HepG2 (cell line): ENCODE measurements around the gene MCRS1. TPM values are rescaled to one million over a fixed set of nuclear protein-coding genes. Genes with fewer than 3 reads are reported as not detected.

Experiments used
- CREBL2 ChIP-seq: sonication (generic); formaldehyde crosslinking; IDR thresholded peaks from 2 replicates; pipeline ENCODE4 v1.8.1; 2023; ENCODE audit warnings: missing genetic modification reagents, mild to moderate bottlenecking, borderline replicate concordance
- ELF1 ChIP-seq: sonication (generic); formaldehyde crosslinking; IDR thresholded peaks from 2 replicates; pipeline ENCODE4 v1.4.0; 2020; ENCODE audit warnings: missing genetic modification reagents
- KAT2B ChIP-seq: fragments of 150-350 bp; IDR thresholded peaks from 2 replicates; pipeline ENCODE4 v1.6.1; 2014; ENCODE audit warnings: low read depth, low read length, borderline replicate concordance
- KLF11 ChIP-seq: IDR thresholded peaks from 2 replicates; pipeline ENCODE4 v1.6.1; 2016; ENCODE audit warnings: missing compliant biosample characterization
- MAFF ChIP-seq: IDR thresholded peaks from 2 replicates; pipeline ENCODE4 v1.6.1; 2011; ENCODE audit warnings: low read depth, low read length, improper control_type of control experiment
- MEIS2 ChIP-seq: sonication (generic); formaldehyde crosslinking; IDR thresholded peaks from 2 replicates; pipeline ENCODE4 v1.9.0; 2021; ENCODE audit warnings: mild to moderate bottlenecking, missing genetic modification reagents
- NCOA2 ChIP-seq: sonication (generic); formaldehyde crosslinking; IDR thresholded peaks from 2 replicates; pipeline ENCODE4 v1.8.0; 2022; ENCODE audit warnings: inconsistent platforms
- NKX3-1 ChIP-seq: sonication (generic); formaldehyde crosslinking; IDR thresholded peaks from 2 replicates; pipeline ENCODE4 v1.5.0; 2020; ENCODE audit warnings: missing genetic modification reagents
- PCBP2 ChIP-seq: fragments of 200-400 bp; formaldehyde crosslinking; optimal IDR thresholded peaks from 2 replicates; pipeline ENCODE3; 2018; ENCODE audit warnings: low read length, low read depth; ENCODE audit not compliant: poor library complexity, severe bottlenecking
- RORA ChIP-seq: sonication (generic); formaldehyde crosslinking; IDR thresholded peaks from 2 replicates; pipeline ENCODE4 v1.5.0; 2020; ENCODE audit warnings: mild to moderate bottlenecking, missing genetic modification reagents, moderate library complexity
- SAP130 ChIP-seq: IDR thresholded peaks from 2 replicates; pipeline ENCODE4 v1.6.1; 2016; ENCODE audit warnings: low read depth
- SMC3 ChIP-seq: IDR thresholded peaks from 2 replicates; pipeline ENCODE4 v1.6.1; 2011; ENCODE audit warnings: low read length, improper control_type of control experiment
- U2AF2 ChIP-seq: fragments of 200-400 bp; formaldehyde crosslinking; IDR thresholded peaks from 2 replicates; pipeline ENCODE4 v1.6.1; 2017; ENCODE audit warnings: low read depth, mild to moderate bottlenecking, low read length
- ZFP37 ChIP-seq: sonication (generic); formaldehyde crosslinking; IDR thresholded peaks from 2 replicates; pipeline ENCODE4 v1.4.0; 2020; ENCODE audit warnings: missing genetic modification reagents, borderline replicate concordance
- ZNF598 ChIP-seq: sonication (generic); formaldehyde crosslinking; IDR thresholded peaks from 2 replicates; pipeline ENCODE4 v1.5.1; 2020; ENCODE audit warnings: mild to moderate bottlenecking, missing genetic modification reagents, borderline replicate concordance
- ZNF605 ChIP-seq: sonication (generic); formaldehyde crosslinking; IDR thresholded peaks from 2 replicates; pipeline ENCODE4 v1.8.0; 2022; ENCODE audit warnings: mild to moderate bottlenecking, missing genetic modification reagents
- polyA plus RNA-seq, 8 experiments: library from polyadenylated mRNA; depleted of rRNA in 3 of 8; stranded (reverse) in 7 of 8; unstranded in 1 of 8; fragments of >200 nt; fragmentation: Illumina TruSeq in 4 of 8; extraction: Trizol in 4 of 8; gene quantifications; 2 replicates each; pipeline versions ENCODE4 v1.2.1 to v1.2.3, GENCODE V29; 2011 to 2016; ENCODE audit warnings: low read depth in 4 of 8, missing spikeins in 1 of 8, mixed read lengths in 1 of 8; ENCODE audit not compliant: insufficient read depth in 1 of 8
- total RNA-seq, 5 experiments: library from RNA; depleted of rRNA; stranded (reverse); fragments of >200 nt; fragmentation: Illumina TruSeq; extraction: Trizol; gene quantifications; 2 replicates each; pipeline ENCODE4 v1.2.3, GENCODE V29; 2016; ENCODE audit warnings: low read depth in 1 of 5
- TF ChIP-seq, protein P1 (sequence below): sonication (generic); formaldehyde crosslinking; IDR thresholded peaks from 2 replicates; pipeline ENCODE4 v1.4.0; 2020; ENCODE audit warnings: mild to moderate bottlenecking, missing genetic modification reagents
- TF ChIP-seq, protein P2 (sequence below): sonication (generic); formaldehyde crosslinking; conservative IDR thresholded peaks from 2 replicates; pipeline ENCODE4 v1.4.0; 2020; ENCODE audit warnings: missing genetic modification reagents
- TF ChIP-seq, protein P3 (sequence below): sonication (generic); formaldehyde crosslinking; IDR thresholded peaks from 2 replicates; pipeline ENCODE4 v1.8.1; 2023; ENCODE audit warnings: mild to moderate bottlenecking, moderate library complexity, missing genetic modification reagents
- TF ChIP-seq, protein P4 (sequence below): fragments of 450-650 bp; IDR thresholded peaks from 2 replicates; pipeline ENCODE4 v1.6.1; 2016

MCRS1 gene
- total and polyA plus RNA-seq, 2 of the 13 experiments (the other 11 are each of a cell fraction or from before 2014, with no cell fraction given) = 51.0 to 66.3 TPM

DNA sequence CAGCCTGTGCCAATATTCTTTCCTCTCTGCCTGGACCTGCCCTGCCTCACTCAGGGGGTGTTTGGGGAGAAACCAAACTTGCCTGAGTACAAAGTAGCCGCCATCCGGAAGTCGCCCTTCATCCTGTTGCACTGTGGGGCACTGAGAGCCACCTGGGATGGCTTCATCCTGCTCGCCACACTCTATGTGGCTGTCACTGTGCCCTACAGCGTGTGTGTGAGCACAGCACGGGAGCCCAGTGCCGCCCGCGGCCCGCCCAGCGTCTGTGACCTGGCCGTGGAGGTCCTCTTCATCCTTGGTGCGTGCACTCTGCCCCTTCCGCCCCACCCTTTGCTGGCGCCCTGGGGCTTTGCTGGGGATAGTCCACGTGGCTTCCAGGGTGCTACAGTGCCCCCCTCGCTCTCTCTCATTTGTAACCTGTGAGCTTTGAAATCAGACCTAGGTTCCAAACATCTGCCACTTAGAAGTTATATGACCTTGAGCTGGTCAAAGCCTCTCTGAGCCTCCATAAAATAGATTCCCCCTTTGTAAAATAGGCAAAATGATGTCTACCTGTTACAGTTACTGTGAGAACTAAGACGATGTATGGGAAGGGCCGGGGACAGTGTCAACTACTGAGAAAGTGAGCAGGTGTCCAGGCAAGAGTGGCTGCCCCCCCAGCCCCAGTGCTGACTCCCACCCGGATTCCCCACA lies 24.6 kb downstream of the MCRS1 start (continued):
- TF ChIP-seq, protein P1, sequence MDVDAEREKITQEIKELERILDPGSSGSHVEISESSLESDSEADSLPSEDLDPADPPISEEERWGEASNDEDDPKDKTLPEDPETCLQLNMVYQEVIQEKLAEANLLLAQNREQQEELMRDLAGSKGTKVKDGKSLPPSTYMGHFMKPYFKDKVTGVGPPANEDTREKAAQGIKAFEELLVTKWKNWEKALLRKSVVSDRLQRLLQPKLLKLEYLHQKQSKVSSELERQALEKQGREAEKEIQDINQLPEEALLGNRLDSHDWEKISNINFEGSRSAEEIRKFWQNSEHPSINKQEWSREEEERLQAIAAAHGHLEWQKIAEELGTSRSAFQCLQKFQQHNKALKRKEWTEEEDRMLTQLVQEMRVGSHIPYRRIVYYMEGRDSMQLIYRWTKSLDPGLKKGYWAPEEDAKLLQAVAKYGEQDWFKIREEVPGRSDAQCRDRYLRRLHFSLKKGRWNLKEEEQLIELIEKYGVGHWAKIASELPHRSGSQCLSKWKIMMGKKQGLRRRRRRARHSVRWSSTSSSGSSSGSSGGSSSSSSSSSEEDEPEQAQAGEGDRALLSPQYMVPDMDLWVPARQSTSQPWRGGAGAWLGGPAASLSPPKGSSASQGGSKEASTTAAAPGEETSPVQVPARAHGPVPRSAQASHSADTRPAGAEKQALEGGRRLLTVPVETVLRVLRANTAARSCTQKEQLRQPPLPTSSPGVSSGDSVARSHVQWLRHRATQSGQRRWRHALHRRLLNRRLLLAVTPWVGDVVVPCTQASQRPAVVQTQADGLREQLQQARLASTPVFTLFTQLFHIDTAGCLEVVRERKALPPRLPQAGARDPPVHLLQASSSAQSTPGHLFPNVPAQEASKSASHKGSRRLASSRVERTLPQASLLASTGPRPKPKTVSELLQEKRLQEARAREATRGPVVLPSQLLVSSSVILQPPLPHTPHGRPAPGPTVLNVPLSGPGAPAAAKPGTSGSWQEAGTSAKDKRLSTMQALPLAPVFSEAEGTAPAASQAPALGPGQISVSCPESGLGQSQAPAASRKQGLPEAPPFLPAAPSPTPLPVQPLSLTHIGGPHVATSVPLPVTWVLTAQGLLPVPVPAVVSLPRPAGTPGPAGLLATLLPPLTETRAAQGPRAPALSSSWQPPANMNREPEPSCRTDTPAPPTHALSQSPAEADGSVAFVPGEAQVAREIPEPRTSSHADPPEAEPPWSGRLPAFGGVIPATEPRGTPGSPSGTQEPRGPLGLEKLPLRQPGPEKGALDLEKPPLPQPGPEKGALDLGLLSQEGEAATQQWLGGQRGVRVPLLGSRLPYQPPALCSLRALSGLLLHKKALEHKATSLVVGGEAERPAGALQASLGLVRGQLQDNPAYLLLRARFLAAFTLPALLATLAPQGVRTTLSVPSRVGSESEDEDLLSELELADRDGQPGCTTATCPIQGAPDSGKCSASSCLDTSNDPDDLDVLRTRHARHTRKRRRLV (CRISPR knock-in tag) = no peak
- TF ChIP-seq KAT2B (no peak), ZNF605 (no peak), MAFF (no peak), CREBL2 (no peak), NCOA2 (CRISPR knock-in tag) (no peak), RORA (CRISPR knock-in tag) (no peak), SMC3 (no peak), ZFP37 (CRISPR knock-in tag) (no peak), SAP130 (CRISPR knock-in tag) (0 out of 2 replicates have a peak, but pooled peaks have one; percentile 57), NKX3-1 (CRISPR knock-in tag) (no peak), MEIS2 (no peak), KLF11 (no peak), PCBP2 (no peak), U2AF2 (no peak), ZNF598 (CRISPR knock-in tag) (no peak), ELF1 (CRISPR knock-in tag) (0 out of 2 replicates have a peak, but pooled peaks have one; percentile 46)
- TF ChIP-seq, protein P2, sequence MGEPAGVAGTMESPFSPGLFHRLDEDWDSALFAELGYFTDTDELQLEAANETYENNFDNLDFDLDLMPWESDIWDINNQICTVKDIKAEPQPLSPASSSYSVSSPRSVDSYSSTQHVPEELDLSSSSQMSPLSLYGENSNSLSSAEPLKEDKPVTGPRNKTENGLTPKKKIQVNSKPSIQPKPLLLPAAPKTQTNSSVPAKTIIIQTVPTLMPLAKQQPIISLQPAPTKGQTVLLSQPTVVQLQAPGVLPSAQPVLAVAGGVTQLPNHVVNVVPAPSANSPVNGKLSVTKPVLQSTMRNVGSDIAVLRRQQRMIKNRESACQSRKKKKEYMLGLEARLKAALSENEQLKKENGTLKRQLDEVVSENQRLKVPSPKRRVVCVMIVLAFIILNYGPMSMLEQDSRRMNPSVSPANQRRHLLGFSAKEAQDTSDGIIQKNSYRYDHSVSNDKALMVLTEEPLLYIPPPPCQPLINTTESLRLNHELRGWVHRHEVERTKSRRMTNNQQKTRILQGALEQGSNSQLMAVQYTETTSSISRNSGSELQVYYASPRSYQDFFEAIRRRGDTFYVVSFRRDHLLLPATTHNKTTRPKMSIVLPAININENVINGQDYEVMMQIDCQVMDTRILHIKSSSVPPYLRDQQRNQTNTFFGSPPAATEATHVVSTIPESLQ = no peak
- TF ChIP-seq, protein P3, sequence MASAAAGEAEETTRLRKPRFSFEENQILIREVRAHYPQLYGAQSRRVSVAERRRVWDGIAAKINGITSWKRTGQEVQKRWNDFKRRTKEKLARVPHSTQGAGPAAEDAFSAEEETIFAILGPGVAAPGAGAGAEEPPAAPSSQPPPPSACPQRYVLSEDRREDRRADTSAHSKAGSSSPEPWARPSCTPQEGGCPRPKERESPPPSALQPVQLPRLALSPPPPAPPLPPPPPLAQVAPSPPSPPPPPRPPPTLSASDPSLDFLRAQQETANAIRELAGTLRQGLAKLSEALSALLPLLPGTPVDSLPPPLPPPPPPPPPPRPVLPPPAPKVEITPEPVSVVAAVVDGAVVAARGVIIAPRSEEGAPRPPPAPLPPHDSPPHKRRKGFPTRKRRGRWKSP (CRISPR knock-in tag) = no peak
- TF ChIP-seq, protein P4, sequence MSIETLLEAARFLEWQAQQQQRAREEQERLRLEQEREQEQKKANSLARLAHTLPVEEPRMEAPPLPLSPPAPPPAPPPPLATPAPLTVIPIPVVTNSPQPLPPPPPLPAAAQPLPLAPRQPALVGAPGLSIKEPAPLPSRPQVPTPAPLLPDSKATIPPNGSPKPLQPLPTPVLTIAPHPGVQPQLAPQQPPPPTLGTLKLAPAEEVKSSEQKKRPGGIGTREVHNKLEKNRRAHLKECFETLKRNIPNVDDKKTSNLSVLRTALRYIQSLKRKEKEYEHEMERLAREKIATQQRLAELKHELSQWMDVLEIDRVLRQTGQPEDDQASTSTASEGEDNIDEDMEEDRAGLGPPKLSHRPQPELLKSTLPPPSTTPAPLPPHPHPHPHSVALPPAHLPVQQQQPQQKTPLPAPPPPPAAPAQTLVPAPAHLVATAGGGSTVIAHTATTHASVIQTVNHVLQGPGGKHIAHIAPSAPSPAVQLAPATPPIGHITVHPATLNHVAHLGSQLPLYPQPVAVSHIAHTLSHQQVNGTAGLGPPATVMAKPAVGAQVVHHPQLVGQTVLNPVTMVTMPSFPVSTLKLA = no peak
